ENCODE measurements around the gene AKR1C2. TPM values are rescaled to one million over a fixed set of nuclear protein-coding genes. Genes with fewer than 3 reads are reported as not detected.

Gene AKR1C2
- total RNA-seq, 1 donor from 2014 or later, result 0.41 TPM

DNA sequence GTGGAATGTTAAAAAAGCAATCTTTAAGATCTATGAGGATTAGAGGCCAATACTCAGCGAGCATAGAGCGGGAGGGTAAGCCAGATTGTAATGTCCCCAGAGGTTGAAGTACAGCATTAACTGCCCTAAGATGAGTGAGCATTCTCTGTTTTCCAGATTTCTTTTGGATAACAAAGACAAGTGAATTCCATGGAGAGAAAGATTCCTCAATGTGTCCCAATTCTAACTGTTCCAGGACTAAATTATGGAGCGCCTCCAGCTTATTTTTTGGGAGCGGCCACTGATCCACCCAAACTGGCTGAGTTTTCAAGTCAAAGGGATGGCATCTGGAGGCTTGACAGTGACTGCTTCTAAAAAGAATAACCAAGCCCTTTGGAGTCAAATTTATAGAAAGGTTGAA lies 39.3 kb upstream of the AKR1C2 start:
- no peaks in the 10 kb centered on the region for H3K79me2 ChIP-seq (ENCODE audit: insufficient read depth, low read length)
- H4K20me1 ChIP-seq (ENCODE audit: insufficient read depth, low read length), result no peaks in the 10 kb centered on the region
- Mint-ChIP-seq H3K9me3 (ENCODE audit: unreplicated experiment) (peaks cover 3% of the 10 kb centered on the region), H3K27me3 (ENCODE audit: low read depth, unreplicated experiment) (peaks cover 2% of the 10 kb centered on the region), H3K36me3 (ENCODE audit: low read depth, unreplicated experiment) (no peaks in the 10 kb centered on the region), H3K27ac (ENCODE audit: unreplicated experiment) (no peak overlapping the region), H3K4me1 (ENCODE audit: low read depth, unreplicated experiment) (peaks cover 8% of the 10 kb centered on the region), H3K4me3 (ENCODE audit: unreplicated experiment) (no peak overlapping the region)
- no peak overlapping the region for H3K27ac ChIP-seq (ENCODE audit: low read depth, low read length)
- no peaks in the 10 kb centered on the region for H3K36me3 ChIP-seq (ENCODE audit: insufficient read depth, low read length)
- no peaks in the 10 kb centered on the region for H3K9me3 ChIP-seq (ENCODE audit: insufficient read depth, low read depth, low read length)
- FAIRE-seq, result no peak
- no peak overlapping the region for H3K9ac ChIP-seq (ENCODE audit: low read length)
- TF ChIP-seq, protein P1, sequence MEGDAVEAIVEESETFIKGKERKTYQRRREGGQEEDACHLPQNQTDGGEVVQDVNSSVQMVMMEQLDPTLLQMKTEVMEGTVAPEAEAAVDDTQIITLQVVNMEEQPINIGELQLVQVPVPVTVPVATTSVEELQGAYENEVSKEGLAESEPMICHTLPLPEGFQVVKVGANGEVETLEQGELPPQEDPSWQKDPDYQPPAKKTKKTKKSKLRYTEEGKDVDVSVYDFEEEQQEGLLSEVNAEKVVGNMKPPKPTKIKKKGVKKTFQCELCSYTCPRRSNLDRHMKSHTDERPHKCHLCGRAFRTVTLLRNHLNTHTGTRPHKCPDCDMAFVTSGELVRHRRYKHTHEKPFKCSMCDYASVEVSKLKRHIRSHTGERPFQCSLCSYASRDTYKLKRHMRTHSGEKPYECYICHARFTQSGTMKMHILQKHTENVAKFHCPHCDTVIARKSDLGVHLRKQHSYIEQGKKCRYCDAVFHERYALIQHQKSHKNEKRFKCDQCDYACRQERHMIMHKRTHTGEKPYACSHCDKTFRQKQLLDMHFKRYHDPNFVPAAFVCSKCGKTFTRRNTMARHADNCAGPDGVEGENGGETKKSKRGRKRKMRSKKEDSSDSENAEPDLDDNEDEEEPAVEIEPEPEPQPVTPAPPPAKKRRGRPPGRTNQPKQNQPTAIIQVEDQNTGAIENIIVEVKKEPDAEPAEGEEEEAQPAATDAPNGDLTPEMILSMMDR (IDR thresholded peaks at IDR 0.05; ENCODE audit: insufficient read depth, low read depth, low read length), result no peak
- TF ChIP-seq EZH2 (IDR thresholded peaks at IDR 0.05; ENCODE audit: insufficient read depth, low read length), result no peak
- H3K4me2 ChIP-seq (ENCODE audit: low read length), result no peak overlapping the region
- no peak for DNase-seq (ENCODE audit: low read depth)
- H3K27me3 ChIP-seq (ENCODE audit: insufficient read depth, low read length), result no peaks in the 10 kb centered on the region
- H2AFZ ChIP-seq (ENCODE audit: low read depth, low read length), result no peak overlapping the region
- no peaks in the 10 kb centered on the region for H3K4me1 ChIP-seq (ENCODE audit: insufficient read depth, low read length)
- no peak overlapping the region for H3K4me3 ChIP-seq (ENCODE audit: insufficient read depth, low read depth, low read length)

DNA sequence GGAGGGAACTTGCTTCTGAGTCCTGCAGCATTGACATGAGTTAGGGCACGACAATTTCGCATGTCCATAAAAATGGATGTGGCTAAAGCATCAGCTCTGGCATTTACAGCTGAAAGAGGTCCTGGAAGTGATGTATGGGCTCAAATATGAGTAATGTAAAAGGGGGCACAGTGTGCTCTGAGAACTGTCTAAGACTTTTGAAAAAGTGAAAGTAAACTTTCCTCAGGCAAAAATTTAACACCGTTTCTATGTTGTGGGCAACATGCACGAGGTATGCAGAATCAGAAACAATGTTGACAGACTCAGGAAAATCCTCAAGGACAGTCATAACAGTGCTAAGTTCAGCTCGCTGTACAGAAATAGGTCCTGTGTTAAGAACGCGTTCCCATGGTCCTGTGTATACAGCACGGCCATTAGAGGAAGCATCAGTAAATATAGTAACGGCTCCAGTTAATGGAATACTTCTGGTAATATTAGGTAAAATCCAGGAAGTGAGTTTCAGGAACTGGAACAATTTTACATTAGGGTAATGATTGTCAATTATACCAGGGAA lies 37.9 kb upstream of the AKR1C2 start:
- no peak overlapping the region for H2AFZ ChIP-seq (ENCODE audit: low read depth, low read length)
- DNase-seq (ENCODE audit: low read depth) (no peak), FAIRE-seq (no peak)
- no peaks in the 10 kb centered on the region for H3K27me3 ChIP-seq (ENCODE audit: insufficient read depth, low read length)
- H3K4me1 ChIP-seq (ENCODE audit: insufficient read depth, low read length), result no peaks in the 10 kb centered on the region
- Mint-ChIP-seq H3K4me3 (ENCODE audit: unreplicated experiment) (no peak overlapping the region), H3K27ac (ENCODE audit: unreplicated experiment) (peak overlapping the region; percentile 75), H3K36me3 (ENCODE audit: low read depth, unreplicated experiment) (no peaks in the 10 kb centered on the region), H3K9me3 (ENCODE audit: unreplicated experiment) (peaks cover 3% of the 10 kb centered on the region), H3K27me3 (ENCODE audit: low read depth, unreplicated experiment) (no peaks in the 10 kb centered on the region), H3K4me1 (ENCODE audit: low read depth, unreplicated experiment) (peaks cover 8% of the 10 kb centered on the region)
- H3K36me3 ChIP-seq (ENCODE audit: insufficient read depth, low read length), result no peaks in the 10 kb centered on the region
- H3K27ac ChIP-seq (ENCODE audit: low read depth, low read length), result no peak overlapping the region
- no peak overlapping the region for H3K4me3 ChIP-seq (ENCODE audit: insufficient read depth, low read depth, low read length)
- H3K9ac ChIP-seq (ENCODE audit: low read length), result no peak overlapping the region
- H3K4me2 ChIP-seq (ENCODE audit: low read length), result no peak overlapping the region
- no peaks in the 10 kb centered on the region for H4K20me1 ChIP-seq (ENCODE audit: insufficient read depth, low read length)
- no peaks in the 10 kb centered on the region for H3K9me3 ChIP-seq (ENCODE audit: insufficient read depth, low read depth, low read length)
- H3K79me2 ChIP-seq (ENCODE audit: insufficient read depth, low read length), result no peaks in the 10 kb centered on the region
- TF ChIP-seq, protein P1 (IDR thresholded peaks at IDR 0.05; ENCODE audit: insufficient read depth, low read depth, low read length), result no peak
- no peak for TF ChIP-seq EZH2 (IDR thresholded peaks at IDR 0.05; ENCODE audit: insufficient read depth, low read length)

DNA sequence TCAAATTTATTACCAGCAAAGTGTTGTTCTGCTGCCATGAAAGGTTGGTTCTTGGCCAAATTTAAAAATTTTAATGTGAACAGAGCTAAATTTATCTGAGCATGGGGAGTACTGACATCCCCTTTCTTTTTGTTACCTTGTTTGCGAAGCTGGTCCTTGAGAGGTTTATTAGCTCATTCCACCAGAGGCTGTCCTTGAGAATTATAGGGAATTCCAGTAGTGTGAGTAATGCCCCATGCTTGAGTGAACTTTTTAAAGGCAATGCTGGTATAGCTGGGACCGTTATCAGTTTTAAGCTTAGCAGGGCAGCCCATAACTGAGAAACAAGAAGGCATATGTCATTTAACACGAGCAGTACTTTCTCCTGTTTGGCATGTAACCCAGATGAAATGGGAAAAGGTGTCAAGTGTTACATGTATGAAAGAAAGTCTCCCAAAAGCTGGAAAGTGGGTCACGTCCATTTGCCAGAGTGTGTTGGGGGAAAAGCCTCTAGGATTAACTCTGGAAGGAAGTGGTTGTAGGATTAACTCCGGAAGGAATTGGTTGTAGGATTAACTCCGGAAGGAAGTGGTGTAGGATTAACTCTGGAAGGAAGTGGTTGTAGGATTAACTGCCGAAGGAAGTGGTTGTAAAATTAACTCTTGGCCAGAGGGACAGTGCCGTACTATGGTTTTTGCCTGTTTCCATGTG lies 37.3 kb upstream of the AKR1C2 start:
- Mint-ChIP-seq H3K4me3 (ENCODE audit: unreplicated experiment) (no peak overlapping the region), H3K9me3 (ENCODE audit: unreplicated experiment) (peaks cover 3% of the 10 kb centered on the region), H3K27ac (ENCODE audit: unreplicated experiment) (peak overlapping the region; percentile 75), H3K4me1 (ENCODE audit: low read depth, unreplicated experiment) (peaks cover 8% of the 10 kb centered on the region), H3K36me3 (ENCODE audit: low read depth, unreplicated experiment) (no peaks in the 10 kb centered on the region), H3K27me3 (ENCODE audit: low read depth, unreplicated experiment) (no peaks in the 10 kb centered on the region)
- peak; percentile 38 for DNase-seq (ENCODE audit: low read depth)
- Histone ChIP-seq H4K20me1 (ENCODE audit: insufficient read depth, low read length) (no peaks in the 10 kb centered on the region), H3K4me2 (ENCODE audit: low read length) (no peak overlapping the region), H3K4me1 (ENCODE audit: insufficient read depth, low read length) (no peaks in the 10 kb centered on the region), H3K27me3 (ENCODE audit: insufficient read depth, low read length) (no peaks in the 10 kb centered on the region), H3K36me3 (ENCODE audit: insufficient read depth, low read length) (no peaks in the 10 kb centered on the region), H3K9ac (ENCODE audit: low read length) (no peak overlapping the region), H3K9me3 (ENCODE audit: insufficient read depth, low read depth, low read length) (no peaks in the 10 kb centered on the region), H3K4me3 (ENCODE audit: insufficient read depth, low read depth, low read length) (no peak overlapping the region), H3K79me2 (ENCODE audit: insufficient read depth, low read length) (no peaks in the 10 kb centered on the region), H2AFZ (ENCODE audit: low read depth, low read length) (no peak overlapping the region), H3K27ac (ENCODE audit: low read depth, low read length) (no peak overlapping the region)
- no peak for FAIRE-seq
- TF ChIP-seq, protein P1 (IDR thresholded peaks at IDR 0.05; ENCODE audit: insufficient read depth, low read depth, low read length), result no peak
- no peak for TF ChIP-seq EZH2 (IDR thresholded peaks at IDR 0.05; ENCODE audit: insufficient read depth, low read length)
